Small intestine (tissue), 7 donors: Measurements from ENCODE around the gene ZNF106. TPM values are rescaled to one million over a fixed set of nuclear protein-coding genes. Genes with fewer than 3 reads are reported as not detected.

Source experiments
- DNase-seq, 2 donors: peaks; one replicate each; pipeline versions ENCODE4 v3.0.0 to v3.0.0-alpha.2; 2013
- FAIRE-seq: peaks from 2 replicates; lab custom pipeline; 2012; peaks lifted over from hg19 to GRCh38; lab: Jason Lieb, UNC
- H3K27ac ChIP-seq, 3 donors: one replicate each; pipeline ENCODE4 v1.5.1; 2013; ENCODE audit warnings: low read length in 2 of 3, mild to moderate bottlenecking in 2 of 3, control low read depth in 1 of 3, inconsistent platforms in 1 of 3, low read depth in 1 of 3, moderate library complexity in 1 of 3
- H3K27me3 ChIP-seq, 3 donors: one replicate each; pipeline ENCODE4 v1.6.1; 2013; ENCODE audit warnings: low read length in 3 of 3, inconsistent platforms in 1 of 3; ENCODE audit not compliant: control insufficient read depth in 3 of 3, insufficient read depth in 3 of 3
- H3K36me3 ChIP-seq, 3 donors: one replicate each; pipeline ENCODE4 v1.6.1; 2013; ENCODE audit warnings: low read length in 3 of 3, inconsistent platforms in 1 of 3, low read depth in 1 of 3, mild to moderate bottlenecking in 1 of 3, moderate library complexity in 1 of 3; ENCODE audit not compliant: control insufficient read depth in 3 of 3, insufficient read depth in 2 of 3
- H3K4me1 ChIP-seq, 3 donors: one replicate each; pipeline ENCODE4 v1.6.1; 2013; ENCODE audit warnings: low read length in 2 of 3, inconsistent platforms in 1 of 3, low read depth in 1 of 3, mild to moderate bottlenecking in 1 of 3, moderate library complexity in 1 of 3; ENCODE audit not compliant: control insufficient read depth in 3 of 3, insufficient read depth in 2 of 3
- H3K4me3 ChIP-seq, 3 donors: one replicate each; pipeline ENCODE4 v1.5.1; 2013; ENCODE audit warnings: low read length in 3 of 3, control low read depth in 1 of 3, inconsistent platforms in 1 of 3, low read depth in 1 of 3, mild to moderate bottlenecking in 1 of 3, moderate library complexity in 1 of 3
- H3K9me3 ChIP-seq, 2 donors: one replicate each; pipeline ENCODE4 v1.6.1; 2013; ENCODE audit warnings: low read depth in 1 of 2, low read length in 1 of 2; ENCODE audit not compliant: control insufficient read depth in 2 of 2, insufficient read depth in 1 of 2
- WGBS, 3 donors: extraction: QIAGEN DNeasy Blood & Tissue Kit; methylation state at CpG; one replicate each; pipeline ENCODE4 v1.1.7; 2013; 5-methylcytosine and 5-hydroxymethylcytosine counted together
- polyA plus RNA-seq, 4 donors: library from polyadenylated mRNA; stranded (reverse) in 3 of 4; unstranded in 1 of 4; fragments of 200-250 nt in 3 of 4; fragments of 120-200 nt in 1 of 4; gene quantifications; one replicate each; pipeline versions ENCODE4 v1.2.1 to v1.2.3, GENCODE V29; 2013
- donor health status: healthy with polysubstance abuse.
- donor health status: control.
- donor health status: control.
- donor health status: Bipolar disorder and iron deficiency.
- donor health status: healthy.

The ZNF106 gene
- polyA plus RNA-seq, 4 donors: 8.3 to 29.4 (median 13.5) TPM

GRCh38 chr15:42401544-42402454, 89.1 kb downstream of the ZNF106 start:
- peaks cover 0 to 62% (median 0%) of the 10 kb centered on the region in 3 donors for H3K36me3 ChIP-seq
- FAIRE-seq: no peak
- peaks cover 0 to 27% (median 0%) of the 10 kb centered on the region in 3 donors for H3K4me1 ChIP-seq
- no peaks in the 10 kb centered on the region for H3K9me3 ChIP-seq
- DNase-seq: no peak
- no peaks in the 10 kb centered on the region for H3K27me3 ChIP-seq
- WGBS, 3 donors: 79 to 92% (median 85%) methylated on average over 24 of the region's 24 CpGs
- no peak overlapping the region for H3K4me3 ChIP-seq
- H3K27ac ChIP-seq: no peak overlapping the region

DNA sequence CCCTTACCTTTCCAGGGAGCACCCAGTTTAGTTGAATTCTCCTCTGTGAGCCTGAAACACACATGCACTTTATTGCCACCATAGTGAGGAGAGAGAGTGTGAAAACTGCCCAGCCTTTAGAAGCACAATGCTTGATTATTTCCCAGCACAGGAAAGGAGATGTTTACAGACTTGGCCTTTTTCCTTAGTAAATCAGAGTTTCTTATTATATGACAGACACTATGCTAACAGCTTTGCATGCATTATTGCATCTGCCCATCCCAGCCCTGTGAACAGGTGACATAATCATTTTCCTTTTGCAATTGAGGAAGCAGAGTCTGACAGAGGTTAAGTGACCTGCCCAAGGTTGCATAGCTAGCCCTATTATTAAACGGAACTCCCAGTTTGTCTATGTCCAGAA, 95.1 kb downstream of the ZNF106 start:
- peaks cover 0 to 25% (median 0%) of the 10 kb centered on the region in 3 donors for H3K36me3 ChIP-seq
- DNase-seq (peak; percentile 27 to 68), FAIRE-seq (no peak)
- H3K4me3 ChIP-seq: no peak overlapping the region
- 14 to 48% (median 45%) methylated on average over 1 of the region's 1 CpG for WGBS, 3 donors
- H3K9me3 ChIP-seq: no peaks in the 10 kb centered on the region
- no peaks in the 10 kb centered on the region for H3K27me3 ChIP-seq
- H3K27ac ChIP-seq: peak overlapping the region in 1 of 3 donors; percentile 81
- H3K4me1 ChIP-seq: peaks cover 0 to 51% (median 4%) of the 10 kb centered on the region in 3 donors

DNA sequence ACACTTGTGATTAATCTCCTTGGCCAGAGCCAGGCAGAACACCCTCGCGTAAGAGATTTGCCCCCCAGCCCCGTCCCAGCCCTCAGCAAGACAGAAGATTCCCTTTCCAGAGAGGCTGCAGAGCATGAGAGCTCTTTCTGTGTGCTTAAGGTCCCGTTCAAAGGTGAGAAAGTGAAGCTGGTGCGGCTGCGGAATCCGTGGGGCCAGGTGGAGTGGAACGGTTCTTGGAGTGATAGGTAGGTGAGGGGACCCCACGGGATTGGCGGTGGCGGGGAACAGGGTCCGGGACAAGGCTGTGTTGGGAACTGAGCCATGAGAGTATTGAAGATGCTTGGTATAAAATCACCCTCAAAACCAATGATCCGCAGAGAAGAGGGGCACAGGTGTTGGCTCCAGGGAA, 96.8 kb downstream of the ZNF106 start:
- H3K36me3 ChIP-seq: peaks cover 0 to 15% (median 0%) of the 10 kb centered on the region in 3 donors
- no peaks in the 10 kb centered on the region for H3K9me3 ChIP-seq
- peaks cover 0 to 51% (median 4%) of the 10 kb centered on the region in 3 donors for H3K4me1 ChIP-seq
- H3K4me3 ChIP-seq: peak overlapping the region in 1 of 3 donors; percentile 12
- 53 to 68% (median 63%) methylated on average over 13 of the region's 13 CpGs for WGBS, 3 donors
- DNase-seq: peak in 1 of 2 donors; percentile 75
- H3K27me3 ChIP-seq: no peaks in the 10 kb centered on the region
- no peak for FAIRE-seq
- peak overlapping the region in 1 of 3 donors; percentile 81 for H3K27ac ChIP-seq

- no peaks in the 10 kb centered on the region for H3K9me3 ChIP-seq
- DNase-seq (peak; percentile 93 to 97), FAIRE-seq (no peak)
- H3K27ac ChIP-seq: peak overlapping the region; percentile 88 to 99 (median 90)
- 18 to 62% (median 44%) methylated on average over 11 of the region's 11 CpGs for WGBS, 3 donors
- peaks cover 0 to 11% (median 0%) of the 10 kb centered on the region in 3 donors for H3K36me3 ChIP-seq
- H3K4me3 ChIP-seq: peak overlapping the region in 1 of 3 donors; percentile 21
- no peaks in the 10 kb centered on the region for H3K27me3 ChIP-seq
- peaks cover 0 to 51% (median 4%) of the 10 kb centered on the region in 3 donors for H3K4me1 ChIP-seq
Measured at GRCh38 chr15:42392309-42393024, 98.5 kb downstream of the ZNF106 start.

DNA sequence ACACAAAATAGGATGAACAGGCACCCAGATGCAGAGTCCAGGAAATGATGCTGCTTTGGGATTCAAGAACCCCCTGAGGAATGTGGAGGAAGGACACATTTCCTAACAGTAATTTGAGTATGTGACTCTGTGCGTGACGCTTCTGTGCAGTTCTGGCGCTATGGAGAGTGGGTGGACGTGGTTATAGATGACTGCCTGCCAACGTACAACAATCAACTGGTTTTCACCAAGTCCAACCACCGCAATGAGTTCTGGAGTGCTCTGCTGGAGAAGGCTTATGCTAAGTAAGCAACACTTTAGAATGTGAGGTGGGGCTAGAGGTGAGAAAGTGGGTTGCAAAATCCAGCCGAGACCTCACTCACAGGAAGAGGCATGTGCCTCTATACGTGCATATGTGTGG, 103.3 kb downstream of the ZNF106 start:
- H3K4me1 ChIP-seq: peaks cover 0 to 13% (median 4%) of the 10 kb centered on the region in 3 donors
- WGBS, 3 donors: 86 to 95% (median 88%) methylated on average over 8 of the region's 8 CpGs
- H3K36me3 ChIP-seq: peaks cover 0 to 6% (median 0%) of the 10 kb centered on the region in 3 donors
- no peak overlapping the region for H3K4me3 ChIP-seq
- no peaks in the 10 kb centered on the region for H3K9me3 ChIP-seq
- no peak for FAIRE-seq
- H3K27ac ChIP-seq: no peak overlapping the region
- DNase-seq: no peak
- no peaks in the 10 kb centered on the region for H3K27me3 ChIP-seq

- no peaks in the 10 kb centered on the region for H3K27me3 ChIP-seq
- no peak for DNase-seq
- FAIRE-seq: no peak
- H3K4me1 ChIP-seq: peaks cover 0 to 3% (median 0%) of the 10 kb centered on the region in 3 donors
- 76 to 92% (median 90%) methylated on average over 12 of the region's 12 CpGs for WGBS, 3 donors
- H3K27ac ChIP-seq: peak overlapping the region in 2 of 3 donors; percentile 15 to 50
- H3K9me3 ChIP-seq: no peaks in the 10 kb centered on the region
- no peak overlapping the region for H3K4me3 ChIP-seq
- peaks cover 0 to 6% (median 0%) of the 10 kb centered on the region in 3 donors for H3K36me3 ChIP-seq
Measured at GRCh38 chr15:42385980-42386700, 104.8 kb downstream of the ZNF106 start.

DNA sequence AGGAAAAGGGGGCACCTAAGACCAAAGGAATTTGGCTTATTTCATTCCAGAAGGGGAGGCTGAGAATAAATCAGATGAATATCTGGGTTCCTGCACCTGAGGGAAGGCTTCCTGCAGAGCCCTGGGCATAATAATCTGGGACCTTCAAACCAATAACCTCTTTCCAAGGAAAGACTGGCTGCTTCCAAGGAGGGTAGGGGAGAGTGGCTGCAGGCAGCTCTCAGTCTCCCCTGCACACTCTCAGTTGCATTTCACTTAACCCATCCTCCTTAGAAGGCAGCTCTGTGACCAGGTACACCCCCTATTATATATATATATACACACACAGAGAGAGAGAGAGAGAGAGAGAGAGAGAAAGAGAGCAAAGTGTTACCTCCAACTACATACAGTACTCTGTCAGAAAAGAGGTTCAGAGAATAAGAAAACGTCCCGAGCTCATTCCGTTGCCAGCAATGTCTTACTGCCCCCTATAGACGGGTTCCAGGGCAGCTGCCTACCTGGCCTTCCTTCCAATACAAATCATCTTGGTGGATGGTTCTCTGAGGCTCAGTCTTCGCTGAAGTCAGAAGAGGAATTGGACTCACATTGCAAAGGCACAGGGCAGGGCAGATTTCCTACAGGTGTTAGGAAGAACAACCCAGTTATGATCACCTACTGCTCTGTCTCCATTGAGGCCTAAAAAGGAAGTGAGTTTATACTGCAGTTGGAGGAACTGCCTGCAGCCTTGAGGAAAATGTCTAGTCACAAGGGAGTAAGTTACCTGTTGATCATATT, 105.5 kb downstream of the ZNF106 start:
- H3K4me1 ChIP-seq: peaks cover 0 to 3% (median 0%) of the 10 kb centered on the region in 3 donors
- peaks cover 0 to 6% (median 0%) of the 10 kb centered on the region in 3 donors for H3K36me3 ChIP-seq
- WGBS, 3 donors: 17 to 41% (median 22%) methylated on average over 5 of the region's 5 CpGs
- H3K9me3 ChIP-seq: no peaks in the 10 kb centered on the region
- FAIRE-seq: no peak
- peak overlapping the region in 2 of 3 donors; percentile 15 to 50 for H3K27ac ChIP-seq
- no peak overlapping the region for H3K4me3 ChIP-seq
- peak; percentile 62 to 85 for DNase-seq
- no peaks in the 10 kb centered on the region for H3K27me3 ChIP-seq
